Suppressor macrophage treated with lipopolysaccharide for 4 hours (primary cell): Measurements from ENCODE around the gene CFAP251.

Source experiments
- DNase-seq: peaks from one replicate; pipeline ENCODE4 v3.0.0-alpha.2; 2020

The CFAP251 gene

DNA sequence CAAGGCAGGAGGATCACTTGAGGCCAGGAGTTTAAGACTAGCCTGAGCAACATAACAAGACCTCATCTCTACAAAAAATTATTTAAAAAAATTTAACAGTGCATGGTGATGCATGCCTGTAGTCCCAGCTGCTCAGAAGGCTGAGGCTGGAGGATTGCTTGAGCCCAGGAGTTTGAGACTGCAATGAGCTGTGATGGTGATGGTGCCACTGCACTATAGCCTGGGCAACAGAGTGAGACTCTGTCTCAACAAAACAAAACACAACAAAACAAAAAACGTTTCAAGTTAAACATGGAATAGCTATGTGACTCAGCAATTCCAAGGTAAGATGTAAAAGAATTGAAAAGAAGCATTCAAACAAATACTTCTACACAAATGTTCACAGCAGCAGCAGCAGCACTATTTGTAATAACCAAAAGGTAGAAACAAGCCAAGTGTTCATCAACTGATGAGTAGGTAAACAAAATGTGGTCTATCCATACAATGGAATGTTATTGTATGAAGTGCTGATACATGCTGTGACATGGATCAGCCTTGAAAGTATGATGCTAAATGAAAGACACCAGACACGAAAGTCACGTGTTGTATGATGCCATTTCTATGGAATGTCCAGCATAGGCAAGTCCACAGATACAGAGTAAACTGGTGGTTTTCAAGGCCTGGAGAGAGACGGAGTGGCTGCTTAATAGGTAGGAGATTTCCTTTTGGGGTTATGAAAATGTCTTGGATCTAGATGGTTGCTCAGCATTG lies 31.4 kb downstream of the CFAP251 start:
- DNase-seq: no peak

DNA sequence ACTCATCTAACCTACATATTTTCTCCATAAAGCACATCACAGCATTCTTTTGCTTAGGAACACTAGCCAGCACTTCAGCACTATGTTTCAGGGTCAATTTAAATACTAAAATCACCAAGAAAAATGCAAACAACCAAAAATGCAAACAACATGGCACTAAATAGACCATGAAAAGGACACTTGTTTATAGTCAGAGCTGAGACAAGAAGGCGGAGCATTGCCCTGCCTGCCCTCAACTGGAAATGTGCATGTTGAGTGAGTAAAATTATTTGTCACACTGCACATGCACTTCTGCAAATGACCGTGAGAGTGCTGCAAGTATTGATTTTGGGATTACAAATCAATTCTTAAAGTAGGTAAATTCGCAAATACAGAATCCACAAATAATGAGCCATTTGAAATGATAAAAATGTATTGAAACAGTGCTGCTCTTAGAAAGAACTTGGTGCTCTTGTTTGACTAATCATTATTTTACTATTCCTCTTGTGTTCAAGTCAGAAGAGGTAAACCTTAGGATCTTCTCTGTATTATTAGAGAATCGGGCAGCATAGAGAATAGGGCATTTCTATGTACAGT lies 34.8 kb downstream of the CFAP251 start:
- no peak for DNase-seq

DNA sequence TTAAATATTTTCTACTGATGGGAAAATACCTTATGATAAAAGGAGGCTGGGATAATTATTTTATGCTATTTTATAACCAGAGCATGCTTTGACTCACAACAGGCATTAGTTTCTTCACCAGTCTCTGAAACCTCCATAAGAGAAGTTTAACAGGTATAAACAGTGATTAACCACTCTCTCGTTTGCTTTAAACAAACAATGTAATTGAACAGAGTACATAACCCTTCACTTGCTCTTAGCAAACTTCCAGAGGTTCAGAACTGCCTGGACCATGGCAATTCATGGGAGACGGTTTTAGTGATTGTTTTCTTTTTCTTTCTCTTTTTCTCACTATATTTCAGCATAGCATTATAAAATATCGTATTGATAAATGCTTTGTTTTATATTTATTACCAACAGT lies 35.3 kb downstream of the CFAP251 start:
- no peak for DNase-seq

DNA sequence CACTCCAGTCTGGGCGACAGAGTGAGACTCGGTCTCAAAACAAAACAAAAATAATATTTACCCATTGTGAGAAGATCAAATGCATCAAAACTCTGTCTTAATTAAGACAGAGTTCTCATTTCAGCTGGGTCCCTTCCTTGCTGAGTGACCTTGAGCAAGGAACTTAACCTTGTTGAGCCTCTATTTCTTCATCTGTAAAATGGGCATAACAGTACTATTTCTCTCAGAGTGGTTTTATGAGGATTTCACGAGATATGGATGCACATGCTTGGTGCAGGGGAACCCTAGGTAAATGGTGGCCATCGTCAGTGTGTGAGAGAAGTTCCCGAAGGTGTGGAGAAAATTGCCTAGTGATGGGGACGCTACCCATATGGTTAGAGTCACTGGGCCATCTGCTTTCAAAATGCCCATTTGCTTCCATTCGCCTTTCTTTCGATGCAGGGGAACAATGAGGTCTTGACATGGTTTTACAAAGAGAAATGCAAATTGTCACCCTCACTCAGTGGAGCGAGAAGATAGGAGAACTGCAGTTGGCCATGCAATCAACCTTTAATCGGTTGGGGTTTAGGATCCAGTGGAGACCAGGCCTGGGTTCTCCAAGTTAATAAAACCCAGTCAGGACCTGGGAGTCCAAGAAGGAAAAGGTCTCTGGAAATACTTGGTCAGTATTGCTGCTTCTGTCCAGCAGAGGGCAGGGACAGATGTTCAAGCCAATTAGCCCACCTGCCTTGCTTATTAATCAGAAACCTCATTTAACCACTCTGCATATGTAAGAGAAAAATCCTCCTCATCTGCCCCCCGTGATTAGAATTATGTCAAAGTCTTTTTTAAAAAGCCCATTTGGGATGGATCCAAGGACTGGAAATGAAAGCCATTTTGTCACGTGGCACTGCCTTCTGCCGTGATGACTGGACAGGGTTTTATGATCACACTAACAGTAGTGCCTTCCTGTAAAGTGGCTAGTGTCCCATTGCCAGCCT lies 37.2 kb downstream of the CFAP251 start:
- DNase-seq: peak; percentile 31

DNA sequence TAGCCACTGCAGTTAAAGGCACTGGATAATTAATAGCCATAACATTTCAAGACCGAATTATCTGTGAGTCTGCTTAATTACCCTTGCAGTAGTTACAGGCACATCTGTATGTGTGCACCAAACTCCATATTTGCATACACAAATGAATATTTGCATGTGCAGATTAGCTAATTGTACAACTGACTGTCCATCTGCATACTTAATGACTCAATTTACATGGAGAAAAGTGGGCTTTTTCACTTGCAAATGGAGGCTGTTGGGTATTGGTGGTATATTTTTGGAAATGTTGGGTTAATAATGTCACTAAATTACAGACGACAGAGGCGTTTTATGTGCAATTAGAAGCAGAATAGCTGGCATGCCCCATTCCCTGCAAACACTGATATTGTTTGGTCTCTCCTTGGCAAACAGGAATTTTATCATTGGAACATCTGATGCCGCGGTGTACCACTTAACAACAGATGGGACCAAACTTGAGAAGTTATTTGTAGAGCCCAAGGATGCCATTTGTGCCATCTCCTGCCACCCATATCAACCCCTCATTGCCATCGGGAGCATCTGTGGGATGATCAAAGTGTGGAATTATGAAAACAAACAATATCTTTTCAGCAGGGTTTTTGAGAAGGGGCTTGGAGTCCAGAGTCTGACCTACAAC lies 39.6 kb downstream of the CFAP251 start:
- DNase-seq: no peak

DNA sequence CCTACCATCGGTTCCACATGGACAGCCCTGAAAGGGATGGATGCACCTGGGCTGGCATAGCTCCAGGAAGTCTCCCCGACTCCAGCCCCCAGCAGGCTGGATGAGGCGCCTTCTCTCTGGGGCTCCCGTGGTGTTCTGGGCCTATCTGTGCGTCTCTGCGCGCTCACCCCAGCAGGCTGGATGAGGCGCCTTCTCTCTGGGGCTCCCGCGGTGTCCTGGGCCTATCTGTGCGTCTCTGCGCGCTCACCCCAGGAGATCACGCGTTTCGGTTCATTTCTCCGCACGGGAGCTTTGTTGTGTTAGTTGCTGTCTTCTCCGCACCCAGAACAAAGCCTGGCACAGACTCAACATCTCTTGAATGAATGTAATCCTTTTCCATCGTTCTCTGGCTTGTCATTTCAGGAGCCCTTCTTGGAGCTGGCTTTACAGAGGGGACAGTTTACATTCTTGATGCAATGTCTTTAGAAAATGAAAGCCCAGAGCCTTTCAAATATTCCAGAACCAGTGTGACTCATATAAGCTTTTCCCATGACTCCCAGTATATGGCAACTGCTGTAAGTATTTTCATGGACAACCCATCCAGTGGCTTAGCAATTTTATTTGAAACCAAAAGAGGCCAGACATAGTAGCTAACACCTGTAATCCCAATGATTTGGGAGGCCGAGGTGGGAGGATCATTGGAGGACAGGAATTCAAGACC lies 40.3 kb downstream of the CFAP251 start:
- DNase-seq: no peak

DNA sequence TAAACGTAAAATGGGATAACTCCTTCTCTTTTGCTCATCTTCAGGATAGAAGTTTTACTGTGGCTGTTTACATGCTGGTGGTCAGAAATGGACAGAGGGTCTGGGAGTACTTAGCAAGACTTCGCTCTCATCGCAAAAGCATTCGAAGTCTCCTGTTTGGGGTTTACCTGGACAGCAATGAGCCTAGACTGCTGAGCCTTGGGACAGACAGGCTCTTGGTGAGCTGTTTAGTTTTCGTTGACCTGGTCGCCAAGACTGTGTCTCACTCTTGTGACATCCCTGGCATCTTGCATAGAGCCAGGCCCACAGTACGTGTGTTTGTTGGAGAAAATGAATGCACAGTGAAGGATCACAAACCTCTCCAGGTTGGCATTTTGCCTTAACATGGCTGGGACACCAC lies 42.1 kb downstream of the CFAP251 start:
- DNase-seq: no peak

DNA sequence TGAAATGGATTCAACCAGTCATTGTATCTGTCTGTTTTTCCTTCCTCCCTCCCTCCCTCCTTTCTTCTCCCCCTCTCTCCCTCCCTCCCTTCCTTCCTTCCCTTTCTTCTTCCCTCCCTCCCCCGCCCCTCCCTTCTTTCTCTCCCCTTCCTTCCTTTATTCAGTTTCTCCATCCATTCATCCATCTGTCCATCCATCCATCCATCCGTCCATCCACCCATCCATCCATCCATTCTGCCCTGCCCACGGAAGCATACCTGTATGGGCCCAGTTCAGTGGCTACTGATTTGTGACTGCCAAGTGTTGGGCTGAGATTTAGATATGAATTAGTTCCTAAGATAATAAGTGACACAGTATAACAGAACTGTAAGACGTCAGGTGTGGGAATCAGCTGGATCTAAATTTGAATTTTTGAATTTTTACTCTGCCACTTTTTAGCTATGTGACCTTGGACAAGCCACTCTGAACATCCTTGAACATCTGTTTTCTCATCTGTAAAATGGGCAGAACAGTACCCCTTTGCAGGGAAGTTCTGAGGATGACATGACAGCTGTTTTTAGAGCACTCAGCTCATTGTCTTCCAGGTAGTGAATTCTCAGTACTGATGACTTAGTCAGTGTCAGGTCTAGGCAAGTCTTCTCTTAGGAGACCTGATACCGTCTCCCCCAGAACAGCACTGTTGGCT lies 42.9 kb downstream of the CFAP251 start:
- DNase-seq: no peak

DNA sequence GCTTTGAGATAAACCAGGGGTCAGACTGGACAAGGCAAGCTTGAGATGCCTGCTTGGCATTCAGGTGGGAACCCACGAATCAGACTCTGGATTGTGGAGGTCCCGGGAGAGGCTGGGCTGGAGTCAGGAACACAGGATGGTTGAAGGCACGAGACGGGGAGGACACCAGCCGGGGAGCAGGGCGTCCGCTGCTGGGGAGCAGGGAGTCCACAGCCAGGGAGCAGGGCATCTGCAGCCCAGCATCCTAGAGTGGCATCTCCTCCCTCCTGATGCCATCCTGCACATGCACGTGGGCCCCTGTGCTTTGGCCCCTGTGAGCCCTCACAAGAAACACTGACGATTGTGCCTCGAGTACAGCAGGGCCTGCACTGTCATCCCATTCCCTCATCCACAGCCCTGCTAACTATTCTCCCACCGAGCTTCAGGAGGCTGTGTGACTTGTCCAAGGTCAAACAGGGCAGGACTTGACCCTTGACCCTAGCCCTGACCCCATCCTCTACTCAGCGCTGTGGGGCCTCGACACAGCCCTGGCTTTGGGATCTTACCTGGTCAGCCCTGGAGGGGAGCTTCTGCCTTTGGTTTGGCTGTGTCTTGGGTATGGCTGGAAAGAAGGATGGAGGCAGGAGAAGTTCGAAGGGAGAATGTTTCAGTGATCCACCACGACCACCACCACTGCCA lies 45.1 kb downstream of the CFAP251 start:
- no peak for DNase-seq

DNA sequence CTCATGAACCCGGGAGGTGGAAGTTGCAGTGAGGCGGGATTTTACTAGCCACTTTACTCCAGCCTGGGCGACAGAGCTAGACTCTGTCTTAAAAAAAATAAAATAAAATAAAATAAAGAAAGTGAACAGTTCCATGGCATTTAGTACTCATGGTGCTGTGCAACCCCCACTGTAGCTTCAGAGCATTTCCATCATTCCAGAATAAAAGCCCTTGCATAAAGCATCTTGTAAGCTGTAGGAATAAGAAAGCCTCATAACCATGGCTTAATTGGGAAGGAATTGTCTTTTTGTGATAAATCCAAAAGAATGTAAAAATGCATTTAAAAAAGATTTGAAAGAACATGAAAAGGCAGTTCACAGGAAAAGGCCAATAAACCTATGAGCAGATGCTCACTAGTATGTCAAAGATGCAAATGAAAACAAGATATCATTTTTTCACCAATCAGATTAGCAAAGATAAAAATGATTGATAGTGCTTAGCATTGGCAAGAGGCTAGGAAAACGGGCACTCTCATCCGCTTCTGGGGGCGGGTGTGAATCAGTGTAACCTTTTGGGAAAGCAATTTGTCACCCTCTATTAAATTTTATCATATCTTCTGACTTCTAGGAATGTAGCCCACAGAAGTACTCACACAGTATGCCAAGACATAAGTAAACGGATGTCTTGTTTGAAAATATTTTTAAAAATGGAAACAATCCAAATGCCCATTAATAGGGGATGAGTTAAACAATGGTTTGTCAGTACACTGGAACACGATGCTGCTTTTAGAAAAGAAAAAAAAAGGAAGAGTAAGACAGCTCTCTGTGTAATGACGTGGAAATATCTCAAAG lies 46.6 kb downstream of the CFAP251 start:
- no peak for DNase-seq

DNA sequence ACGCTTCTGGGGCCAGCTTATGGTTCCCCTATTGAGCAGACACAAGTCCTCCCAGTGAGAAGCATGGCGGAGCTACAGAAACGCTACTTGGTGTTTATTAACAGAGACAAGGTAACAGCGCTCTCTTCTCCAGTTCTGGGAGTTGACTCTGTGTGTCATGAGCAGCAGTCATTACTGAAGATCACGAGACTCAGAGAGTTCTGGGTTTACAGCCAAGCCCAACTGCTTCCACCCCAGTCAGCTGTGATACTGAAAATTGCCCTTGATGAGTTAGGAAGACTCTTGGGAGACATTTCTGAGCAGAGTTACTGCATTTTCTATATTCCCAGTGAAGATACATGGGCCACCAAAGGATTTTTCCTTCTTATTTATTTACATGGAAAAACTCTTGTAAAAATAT lies 48.6 kb downstream of the CFAP251 start:
- DNase-seq: no peak

DNA sequence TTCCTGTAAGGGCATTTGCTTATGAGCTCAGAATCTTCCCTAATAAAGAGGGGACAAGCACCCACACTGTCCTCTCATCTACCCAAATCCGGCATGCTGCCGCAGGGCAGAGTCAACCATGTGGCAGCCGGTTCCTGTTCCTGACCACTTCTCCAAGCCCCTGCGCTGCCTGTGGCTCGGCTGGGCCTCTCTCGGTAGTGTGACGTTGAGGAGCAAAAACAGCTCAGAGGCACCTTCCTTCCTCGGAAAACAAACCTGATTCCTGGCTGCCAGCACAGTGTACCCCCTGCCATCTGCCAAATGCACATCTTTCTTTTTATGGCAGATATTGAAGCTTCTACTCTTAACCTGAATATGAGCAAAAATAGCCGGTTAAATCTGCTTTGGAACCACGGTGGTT lies 50.5 kb downstream of the CFAP251 start:
- peak; percentile 66 for DNase-seq

DNA sequence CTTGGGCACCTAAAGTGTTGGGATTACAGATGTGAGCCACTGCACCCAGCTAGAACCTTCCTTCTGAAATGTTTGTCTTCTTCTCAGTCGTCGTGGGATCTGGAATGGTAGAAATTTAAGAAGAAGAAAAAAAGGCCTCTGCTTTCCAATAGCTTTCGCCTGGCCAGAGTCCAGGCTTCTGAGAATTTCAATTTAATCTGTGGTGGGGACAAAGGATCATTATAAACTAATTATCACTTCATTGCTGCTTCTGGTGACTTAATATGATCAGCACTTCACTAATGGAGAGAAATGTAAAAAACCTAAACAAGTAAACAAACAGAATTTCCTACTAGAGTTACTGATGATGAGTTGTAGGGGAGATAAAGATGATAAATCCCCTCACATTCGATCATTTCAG lies 51.3 kb downstream of the CFAP251 start:
- no peak for DNase-seq

DNA sequence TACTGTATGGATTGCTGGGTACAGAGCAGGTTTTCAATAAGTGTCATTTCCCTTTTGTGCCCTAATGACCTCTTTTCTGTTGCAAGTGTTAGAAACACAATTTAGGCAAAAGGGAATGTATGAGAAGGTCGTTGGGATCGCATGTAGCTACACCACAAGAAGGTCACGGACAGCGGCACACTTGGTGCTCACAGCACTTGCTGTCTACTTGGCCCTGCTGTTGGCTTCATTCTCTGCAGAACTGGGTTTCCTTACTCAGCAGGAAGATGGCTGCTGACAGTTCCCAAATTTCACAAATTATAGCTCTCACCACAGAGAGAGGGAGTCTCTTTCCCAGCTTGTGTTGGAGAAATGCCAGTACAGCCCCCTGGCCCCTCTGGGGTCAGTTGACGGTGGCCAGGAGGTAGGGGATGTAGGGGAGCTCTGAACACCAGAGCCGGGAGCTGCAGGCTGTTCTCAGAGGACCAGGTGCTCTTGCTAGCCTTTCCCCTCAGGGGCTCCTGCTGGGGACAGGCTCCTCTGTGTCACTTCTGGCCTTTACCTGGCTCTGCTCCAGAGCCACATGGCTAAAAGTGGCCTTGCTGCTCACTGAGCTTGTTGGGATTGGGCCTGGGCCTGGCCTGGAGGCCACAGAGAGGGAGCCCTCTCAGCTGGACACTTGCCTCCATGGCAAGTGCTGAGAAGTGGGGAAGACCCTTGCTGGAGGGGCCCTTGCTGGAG lies 52.3 kb downstream of the CFAP251 start:
- DNase-seq: peak; percentile 27

DNA sequence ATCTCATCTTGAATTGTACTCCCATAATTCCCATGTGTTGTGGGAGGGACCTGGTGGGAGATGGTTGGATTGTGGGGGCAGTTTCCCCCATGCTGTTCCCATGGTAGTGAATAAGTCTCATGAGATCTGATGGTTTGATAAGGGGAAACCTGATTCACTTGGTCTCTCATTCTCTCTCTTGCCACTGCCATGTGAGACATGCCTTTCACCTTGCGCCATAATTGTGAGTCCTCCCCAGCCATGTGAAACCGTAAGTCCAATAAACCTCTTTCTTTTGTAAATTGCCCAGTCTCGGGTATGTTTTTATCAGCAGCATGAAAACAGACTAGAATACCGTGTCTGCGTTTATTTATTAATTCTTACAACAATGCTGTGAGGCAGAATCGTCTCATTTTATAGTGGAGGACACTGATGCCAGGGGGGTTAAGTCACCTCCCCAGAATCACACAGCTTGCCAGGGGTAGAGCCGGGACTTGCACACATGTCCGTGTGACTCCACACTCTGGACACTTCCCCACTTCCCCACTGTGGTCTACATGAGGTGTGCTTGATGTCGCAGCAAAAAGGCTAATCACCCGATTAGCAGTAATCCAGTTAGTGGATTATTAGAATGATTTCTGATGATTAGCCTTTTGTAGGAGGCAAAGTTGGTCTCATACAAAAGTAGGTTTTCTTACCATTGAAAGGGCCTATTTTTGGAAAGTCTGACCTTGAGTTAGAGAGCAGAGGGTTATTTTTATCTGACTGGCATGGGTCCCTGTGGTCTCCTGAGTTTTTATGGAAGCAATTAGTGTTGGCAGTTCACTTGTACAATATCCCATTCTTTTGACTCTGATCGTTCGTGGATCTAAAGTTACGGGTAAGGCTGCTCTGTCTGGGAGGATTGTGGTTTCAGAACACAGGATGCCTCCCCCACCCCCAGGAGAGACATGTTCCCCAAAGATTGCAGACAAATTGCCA lies 55.9 kb downstream of the CFAP251 start:
- no peak for DNase-seq

DNA sequence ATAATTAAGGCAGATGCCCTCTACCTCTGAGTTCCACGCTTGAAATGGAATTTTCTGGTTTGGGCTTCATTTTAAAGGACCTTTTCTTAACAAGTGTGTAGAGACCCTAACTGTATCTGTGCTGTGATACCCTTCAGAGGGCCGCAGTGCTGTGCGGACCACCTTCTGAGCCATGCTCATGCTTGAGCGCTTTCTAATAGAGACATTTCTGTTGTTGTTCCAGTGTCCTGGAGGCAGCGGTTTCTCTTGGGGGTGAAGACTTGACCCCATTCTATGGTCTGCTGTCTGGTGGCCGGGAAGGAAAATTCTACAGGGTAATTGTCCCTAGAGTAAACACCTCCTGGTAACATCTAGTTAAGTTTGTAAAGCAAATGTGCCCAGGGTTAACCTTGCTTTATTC lies 56.6 kb downstream of the CFAP251 start:
- no peak for DNase-seq

DNA sequence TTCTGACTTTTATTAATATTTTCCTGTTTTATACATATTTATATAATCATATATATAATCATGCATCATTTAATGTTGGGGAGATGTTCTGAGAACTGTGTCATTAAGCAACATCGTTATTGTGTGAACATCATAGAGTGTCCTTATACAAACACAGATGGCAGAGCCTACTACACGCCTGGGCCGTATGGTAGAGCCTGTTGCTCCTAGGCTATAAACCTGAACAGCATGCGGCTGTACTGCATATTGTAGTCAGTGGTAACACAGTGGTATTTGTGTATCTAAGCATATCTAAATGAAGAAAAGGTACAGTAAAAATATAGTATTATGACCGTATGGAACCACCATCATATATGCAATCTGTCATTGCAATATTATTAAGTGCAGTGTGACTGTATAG lies 58.6 kb downstream of the CFAP251 start:
- no peak for DNase-seq

DNA sequence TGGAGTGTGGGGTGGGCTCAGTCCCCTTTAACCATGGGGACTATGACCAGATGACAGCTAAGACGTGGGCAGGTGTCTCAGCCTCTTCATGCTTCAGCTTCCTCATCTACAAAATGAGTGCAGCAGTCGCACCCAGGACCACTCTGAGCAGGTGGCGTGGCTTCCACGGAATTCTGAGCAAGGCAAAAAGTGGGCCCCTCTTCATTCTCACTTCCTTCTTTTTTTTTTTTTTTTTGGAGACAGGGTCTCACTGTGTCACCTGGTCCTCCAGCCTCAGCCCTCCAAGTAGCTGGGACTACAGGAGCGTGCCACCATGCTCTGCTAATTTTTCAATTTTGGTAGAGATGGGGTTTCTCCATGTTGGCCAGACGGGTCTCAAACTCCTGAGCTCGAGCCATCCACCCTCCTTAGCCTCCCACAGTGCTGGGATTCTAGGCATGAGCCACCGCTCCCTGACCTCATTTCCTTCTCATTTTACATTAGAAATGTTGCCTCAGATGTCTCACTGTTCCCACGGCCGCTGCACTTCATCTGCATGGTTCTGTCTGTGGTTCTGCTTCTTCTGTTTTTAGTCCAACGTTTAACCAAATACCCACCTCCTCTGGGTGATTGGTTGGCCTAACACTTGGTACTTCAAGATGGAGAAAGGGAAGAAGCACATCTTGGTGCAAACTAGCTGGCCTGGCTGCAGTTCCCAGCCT lies 61.9 kb downstream of the CFAP251 start:
- peak; percentile 92 for DNase-seq
